ACC112 (cell line): ENCODE measurements around the gene PRAME.
"Not testable (repeated sequence)": the region's sequence is repeated elsewhere in the genome, so short reads cannot be mapped to it uniquely, and the experiment has no call there.

Experiments used
- H2AFZ ChIP-seq: fragments of 200-600 bp; sonication (generic); one replicate; pipeline ENCODE4 v1.6.0; 2017; ENCODE audit warnings: antibody characterized with exemption, low read length; ENCODE audit not compliant: unreplicated experiment
- H3K27ac ChIP-seq: fragments of 200-600 bp; sonication (generic); 2 replicates; pipeline ENCODE4 v1.5.1; 2014; ENCODE audit warnings: low read depth, mild to moderate bottlenecking, antibody characterized with exemption, low read length, moderate library complexity
- H3K27me3 ChIP-seq: fragments of 200-600 bp; sonication (generic); 2 replicates; pipeline ENCODE4 v1.6.1; 2014; ENCODE audit warnings: mild to moderate bottlenecking, antibody characterized with exemption, low read length, moderate library complexity, mixed read lengths; ENCODE audit not compliant: insufficient read depth
- H3K36me3 ChIP-seq: fragments of 200-600 bp; sonication (generic); 2 replicates; pipeline ENCODE4 v1.6.1; 2016; ENCODE audit warnings: mild to moderate bottlenecking, antibody characterized with exemption, low read length, moderate library complexity, mixed read lengths; ENCODE audit not compliant: insufficient read depth
- H3K4me1 ChIP-seq: fragments of 200-600 bp; sonication (generic); one replicate; pipeline ENCODE4 v1.6.1; 2016; ENCODE audit warnings: low read length, mixed read lengths; ENCODE audit not compliant: insufficient read depth, unreplicated experiment, control insufficient read depth
- H3K4me3 ChIP-seq: fragments of 200-600 bp; sonication (generic); 2 replicates; pipeline ENCODE4 v1.5.1; 2014; ENCODE audit warnings: mild to moderate bottlenecking, low read depth, low read length
- H3K79me2 ChIP-seq: fragments of 200-600 bp; sonication (generic); one replicate; pipeline ENCODE4 v1.6.0; 2016; ENCODE audit warnings: low read length; ENCODE audit not compliant: control insufficient read depth, unreplicated experiment, insufficient read depth

PRAME gene

DNA sequence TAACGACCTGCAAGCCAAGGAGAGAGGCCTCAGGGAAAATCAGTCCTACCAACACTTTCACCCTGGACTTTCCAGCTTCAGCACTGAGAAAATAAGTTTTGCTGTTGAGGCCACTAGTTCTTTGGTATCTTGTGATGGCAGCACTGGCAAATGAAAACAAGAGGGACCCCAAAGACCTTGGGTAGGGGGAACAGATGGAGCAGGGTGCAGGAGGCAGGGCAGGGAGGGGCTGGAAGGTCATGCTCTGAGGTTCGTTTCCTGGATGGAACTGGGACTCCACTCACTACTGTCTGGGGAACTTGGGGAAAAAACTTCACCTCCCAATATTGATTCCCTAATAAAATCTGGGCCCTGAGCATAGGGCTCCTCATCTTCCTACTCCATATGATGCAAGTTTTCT is 34.2 kb upstream of the PRAME start:
- no peaks in the 10 kb centered on the region; the same call in 1 of the 2 replicates for H3K27me3 ChIP-seq
- H2AFZ ChIP-seq = no peak overlapping the region
- H3K79me2 ChIP-seq = no peaks in the 10 kb centered on the region
- H3K36me3 ChIP-seq = no peaks in the 10 kb centered on the region
- H3K4me3 ChIP-seq = no peak overlapping the region
- no peak overlapping the region for H3K27ac ChIP-seq
- no peaks in the 10 kb centered on the region for H3K4me1 ChIP-seq

DNA sequence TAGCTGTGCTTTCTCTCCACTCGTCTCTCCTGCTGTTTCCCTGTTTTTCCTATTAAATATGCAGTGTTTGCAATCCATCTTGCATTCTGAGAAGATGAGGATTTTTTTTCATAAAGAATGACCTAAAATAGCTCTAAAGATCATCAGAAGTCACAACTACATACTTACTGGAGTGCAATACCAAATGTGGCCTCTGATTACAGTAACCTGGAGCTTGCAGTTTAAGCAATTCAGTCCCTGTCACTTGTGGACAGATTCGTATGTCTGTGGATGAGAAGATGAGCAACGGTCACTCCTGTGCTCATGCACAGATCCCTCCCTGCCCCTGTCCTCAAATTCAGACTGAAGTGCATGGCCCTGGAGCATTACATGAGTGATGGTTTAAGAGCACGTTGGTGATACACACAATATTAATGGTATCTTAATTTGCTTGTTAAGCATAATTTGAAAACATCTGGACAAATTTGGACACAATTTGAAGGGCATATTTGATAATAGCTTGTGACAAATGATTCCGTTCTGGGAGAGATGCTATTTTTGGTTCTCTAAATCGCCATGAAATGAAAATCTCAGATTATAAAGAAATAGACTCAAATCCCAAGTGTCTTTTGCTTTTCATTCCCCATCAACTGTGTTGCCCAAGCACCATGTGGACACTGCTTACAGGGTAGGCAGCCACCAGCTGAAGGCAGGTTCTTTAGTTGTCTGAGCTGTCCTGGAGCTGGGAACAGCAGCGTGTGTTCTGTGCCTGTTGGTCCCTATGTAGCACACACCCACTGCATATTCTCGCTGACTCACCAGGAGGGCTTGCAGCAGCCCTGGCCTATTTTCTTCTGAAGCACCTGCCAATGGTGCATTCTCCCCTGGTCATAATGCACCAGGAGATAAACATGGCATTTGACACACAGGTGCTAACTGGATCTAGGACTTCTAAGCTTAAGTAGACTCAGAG is 32.6 kb upstream of the PRAME start:
- no peaks in the 10 kb centered on the region for H3K36me3 ChIP-seq
- H2AFZ ChIP-seq = no peak overlapping the region
- no peak overlapping the region for H3K4me3 ChIP-seq
- no peak overlapping the region for H3K27ac ChIP-seq
- no peaks in the 10 kb centered on the region for H3K4me1 ChIP-seq
- H3K27me3 ChIP-seq = no peaks in the 10 kb centered on the region; the same call in 1 of the 2 replicates
- no peaks in the 10 kb centered on the region for H3K79me2 ChIP-seq

GRCh38 chr22:22590136-22590891 is 31.2 kb upstream of the PRAME start:
- no peaks in the 10 kb centered on the region for H3K79me2 ChIP-seq
- H3K4me3 ChIP-seq = no peak overlapping the region
- no peak overlapping the region for H2AFZ ChIP-seq
- no peaks in the 10 kb centered on the region for H3K36me3 ChIP-seq
- no peaks in the 10 kb centered on the region for H3K4me1 ChIP-seq
- H3K27ac ChIP-seq = no peak overlapping the region
- H3K27me3 ChIP-seq = no peaks in the 10 kb centered on the region; the same call in 1 of the 2 replicates

DNA sequence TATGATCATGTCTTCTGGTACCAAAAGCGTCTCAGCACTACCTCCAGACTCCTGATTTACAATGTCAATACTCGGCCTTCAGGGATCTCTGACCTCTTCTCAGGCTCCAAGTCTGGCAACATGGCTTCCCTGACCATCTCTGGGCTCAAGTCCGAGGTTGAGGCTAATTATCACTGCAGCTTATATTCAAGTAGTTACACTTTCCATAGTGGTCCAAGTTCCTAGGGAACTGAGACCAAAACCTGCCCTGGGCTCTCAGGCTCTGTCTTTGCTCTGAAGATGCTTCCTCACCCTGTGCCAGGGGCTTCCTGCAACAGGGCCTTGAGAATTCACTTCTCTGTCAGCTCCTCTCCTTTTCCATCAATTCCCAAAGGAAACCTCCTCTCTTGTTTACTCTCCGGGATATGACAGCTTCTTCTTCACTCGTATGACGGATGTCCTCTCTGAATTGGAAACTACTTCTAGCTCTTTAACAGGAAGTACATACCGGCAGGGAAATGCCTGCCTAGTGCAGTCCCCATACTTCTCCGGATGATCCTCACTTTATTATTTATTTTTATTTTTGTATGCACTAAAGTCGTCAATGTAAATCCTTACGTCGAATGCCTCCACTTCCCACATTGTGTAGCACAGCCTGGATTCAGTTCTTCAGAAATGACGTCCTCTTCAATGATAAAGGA is 29.6 kb upstream of the PRAME start:
- Histone ChIP-seq H3K36me3 (no peaks in the 10 kb centered on the region), H3K27ac (no peak overlapping the region), H3K4me3 (no peak overlapping the region), H3K4me1 (no peaks in the 10 kb centered on the region), H3K27me3 (no peaks in the 10 kb centered on the region; the same call in 1 of the 2 replicates), H2AFZ (no peak overlapping the region), H3K79me2 (no peaks in the 10 kb centered on the region)

GRCh38 chr22:22587577-22588188 is 28.6 kb upstream of the PRAME start:
- Histone ChIP-seq H3K4me1 (no peaks in the 10 kb centered on the region), H3K27me3 (no peaks in the 10 kb centered on the region; the same call in 1 of the 2 replicates), H3K36me3 (no peaks in the 10 kb centered on the region), H3K27ac (no peak overlapping the region), H3K79me2 (no peaks in the 10 kb centered on the region), H3K4me3 (no peak overlapping the region), H2AFZ (no peak overlapping the region)

DNA sequence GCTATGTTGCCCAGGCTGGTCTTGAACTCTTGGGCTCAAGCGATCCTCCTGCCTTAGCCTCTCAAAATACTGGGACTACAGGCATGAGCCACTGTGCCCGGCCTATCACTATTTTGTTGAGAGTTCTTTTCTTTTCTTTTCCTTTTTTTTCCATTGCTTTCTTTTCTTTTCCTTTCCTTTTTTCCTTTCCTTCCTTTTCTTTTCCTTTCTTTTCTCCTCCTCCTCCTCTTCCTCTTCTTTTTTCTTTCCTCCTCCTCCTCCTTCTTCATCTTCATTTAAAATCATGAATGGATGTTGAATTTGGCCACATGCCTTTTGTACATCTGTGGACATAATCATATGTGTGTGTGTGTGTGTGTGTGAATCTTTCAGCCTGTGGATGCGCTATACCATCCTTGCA is 25.7 kb upstream of the PRAME start:
- H2AFZ ChIP-seq = no peak overlapping the region
- peaks cover 1% of the 10 kb centered on the region for H3K4me1 ChIP-seq
- H3K27me3 ChIP-seq = no peaks in the 10 kb centered on the region
- no peak overlapping the region for H3K27ac ChIP-seq
- no peak overlapping the region for H3K4me3 ChIP-seq
- H3K79me2 ChIP-seq = no peaks in the 10 kb centered on the region
- no peaks in the 10 kb centered on the region for H3K36me3 ChIP-seq

- H3K4me1 ChIP-seq = peaks cover 11% of the 10 kb centered on the region
- H2AFZ ChIP-seq = no peak overlapping the region
- no peak overlapping the region for H3K27ac ChIP-seq
- no peaks in the 10 kb centered on the region for H3K27me3 ChIP-seq
- H3K4me3 ChIP-seq = no peak overlapping the region
- H3K79me2 ChIP-seq = no peaks in the 10 kb centered on the region
- no peaks in the 10 kb centered on the region for H3K36me3 ChIP-seq
Measured at GRCh38 chr22:22583030-22583429, 24.0 kb upstream of the PRAME start.

DNA sequence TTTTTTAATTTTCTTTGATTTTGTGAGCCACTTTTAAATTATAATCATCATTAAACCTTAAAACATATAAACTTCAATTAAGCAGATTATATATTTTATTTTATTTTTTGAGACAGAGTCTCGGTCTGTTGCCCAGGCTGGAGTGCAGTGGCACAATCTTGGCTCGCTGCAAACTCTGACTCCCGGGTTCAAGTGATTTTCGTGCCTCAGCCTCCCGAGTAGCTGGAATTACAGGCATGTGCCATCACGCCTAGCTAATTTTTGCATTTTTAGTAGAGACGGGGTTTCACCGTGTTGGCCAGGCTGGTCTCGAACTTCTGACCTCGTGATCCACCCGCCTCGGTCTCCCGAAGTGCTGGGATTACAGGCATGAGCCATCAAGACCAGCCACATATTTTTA is 22.5 kb upstream of the PRAME start:
- H3K36me3 ChIP-seq, H2AFZ ChIP-seq, H3K27ac ChIP-seq, H3K79me2 ChIP-seq, H3K4me3 ChIP-seq, H3K27me3 ChIP-seq: not testable (repeated sequence)
- H3K4me1 ChIP-seq = peaks cover 11% of the 10 kb centered on the region

GRCh38 chr22:22579869-22580604 is 21.0 kb upstream of the PRAME start:
- Histone ChIP-seq H3K4me1 (peaks cover 11% of the 10 kb centered on the region), H3K27me3 (no peaks in the 10 kb centered on the region)

More at GRCh38 chr22:22579869-22580604, 21.0 kb upstream of the PRAME start:
- Histone ChIP-seq H3K4me3 (no peak overlapping the region), H3K79me2 (no peaks in the 10 kb centered on the region), H3K36me3 (no peaks in the 10 kb centered on the region), H3K27ac (no peak overlapping the region), H2AFZ (no peak overlapping the region)
